Liver (tissue), 9 donors: ENCODE results near the gene ATXN1. TPM values are rescaled to one million over a fixed set of nuclear protein-coding genes. Genes with fewer than 3 reads are reported as not detected.
A peak's percentile ranks its signal among the peaks of the same experiment; 100 is the strongest.

Experiments
- DNase-seq: peaks from one replicate; pipeline ENCODE4 v3.0.0-alpha.2; 2017; ENCODE audit warnings: low spot score
- H3K27ac ChIP-seq, 2 donors: one replicate each; pipeline ENCODE4 v1.7.0; 2013; ENCODE audit warnings: inconsistent platforms in 2 of 2, low read length in 2 of 2, control low read depth in 1 of 2, low read depth in 1 of 2, mild to moderate bottlenecking in 1 of 2
- H3K27me3 ChIP-seq, 4 donors: one replicate each; pipeline versions ENCODE4 v1.6.1 to v1.7.0; 2013; ENCODE audit warnings: low read length in 3 of 4, inconsistent platforms in 1 of 4, mild to moderate bottlenecking in 1 of 4, moderate library complexity in 1 of 4; ENCODE audit not compliant: control insufficient read depth in 4 of 4, insufficient read depth in 4 of 4
- H3K36me3 ChIP-seq, 4 donors: one replicate each; pipeline versions ENCODE4 v1.6.1 to v1.7.0; 2013; ENCODE audit warnings: low read length in 3 of 4, mild to moderate bottlenecking in 3 of 4, low read depth in 1 of 4, moderate library complexity in 1 of 4; ENCODE audit not compliant: control insufficient read depth in 4 of 4, insufficient read depth in 3 of 4
- H3K4me1 ChIP-seq, 4 donors: one replicate each; pipeline versions ENCODE4 v1.6.1 to v1.7.0; 2013; ENCODE audit warnings: low read length in 3 of 4, mild to moderate bottlenecking in 3 of 4, moderate library complexity in 1 of 4; ENCODE audit not compliant: control insufficient read depth in 4 of 4, insufficient read depth in 4 of 4
- H3K4me3 ChIP-seq, 3 donors: one replicate each; pipeline versions ENCODE4 v1.6.1 to v1.7.0; 2013; ENCODE audit warnings: low read length in 3 of 3, control low read depth in 1 of 3, low read depth in 1 of 3, mild to moderate bottlenecking in 1 of 3
- H3K9ac ChIP-seq, 2 donors: one replicate each; pipeline ENCODE4 v1.7.0; 2013; ENCODE audit warnings: low read length in 2 of 2, mild to moderate bottlenecking in 2 of 2, moderate library complexity in 2 of 2, control low read depth in 1 of 2, low read depth in 1 of 2
- H3K9me3 ChIP-seq, 4 donors: one replicate each; pipeline versions ENCODE4 v1.6.1 to v1.7.0; 2013; ENCODE audit warnings: low read length in 3 of 4; ENCODE audit not compliant: control insufficient read depth in 4 of 4
- ATF3 ChIP-seq: IDR thresholded peaks from 2 replicates; pipeline ENCODE4 v1.6.1; 2016; ENCODE audit warnings: antibody characterized with exemption
- EGR1 ChIP-seq, 2 donors: IDR thresholded peaks; 2 replicates each; pipeline ENCODE4 v1.6.1; 2016 to 2018; ENCODE audit warnings: antibody characterized with exemption in 2 of 2, low read depth in 2 of 2
- FOXA1 ChIP-seq: IDR thresholded peaks from 2 replicates; pipeline ENCODE4 v1.6.1; 2016; ENCODE audit warnings: antibody characterized with exemption
- HNF4A ChIP-seq, 2 donors: conservative IDR thresholded peaks; 2 replicates each; pipeline ENCODE4 v1.6.1; 2016; ENCODE audit warnings: antibody characterized with exemption in 2 of 2, mild to moderate bottlenecking in 2 of 2
- JUND ChIP-seq, 2 donors: IDR thresholded peaks; 2 replicates each; pipeline ENCODE4 v1.6.1; 2016; ENCODE audit warnings: antibody characterized with exemption in 2 of 2
- MAX ChIP-seq: IDR thresholded peaks from 2 replicates; pipeline ENCODE4 v1.6.1; 2016; ENCODE audit warnings: antibody characterized with exemption
- NR2F2 ChIP-seq: IDR thresholded peaks from 2 replicates; pipeline ENCODE4 v1.6.1; 2016; ENCODE audit warnings: antibody characterized with exemption
- RAD21 ChIP-seq, 2 donors: IDR thresholded peaks; 2 replicates each; pipeline ENCODE4 v1.6.1; 2016; ENCODE audit warnings: antibody characterized with exemption in 2 of 2, mild to moderate bottlenecking in 2 of 2
- RXRA ChIP-seq, 2 donors: IDR thresholded peaks; 2 replicates each; pipeline ENCODE4 v1.6.1; 2017 to 2018; ENCODE audit warnings: antibody characterized with exemption in 2 of 2, mild to moderate bottlenecking in 1 of 2
- SP1 ChIP-seq: IDR thresholded peaks from 2 replicates; pipeline ENCODE4 v1.6.1; 2018; ENCODE audit warnings: antibody characterized with exemption, mild to moderate bottlenecking
- YY1 ChIP-seq: IDR thresholded peaks from 2 replicates; pipeline ENCODE4 v1.6.1; 2016; ENCODE audit warnings: antibody characterized with exemption, mild to moderate bottlenecking
- WGBS: extraction: QIAGEN DNeasy Blood & Tissue Kit; methylation state at CpG from one replicate; pipeline ENCODE4 v1.1.7; 2013; 5-methylcytosine and 5-hydroxymethylcytosine counted together
- polyA plus RNA-seq, 2 donors: library from polyadenylated mRNA; stranded (reverse) in 1 of 2; unstranded in 1 of 2; fragments of 200-250 nt in 1 of 2; fragments of >200 nt in 1 of 2; fragmentation: Nextera tagmentation in 1 of 2; extraction: Ambion mirVana in 1 of 2; gene quantifications; one replicate each; pipeline versions ENCODE4 v1.2.1 to v1.2.3, GENCODE V29; 2013 to 2015
- total RNA-seq, 2 donors: library from RNA; depleted of rRNA; stranded (reverse); fragments of >200 nt; gene quantifications; one replicate each; pipeline ENCODE4 v1.2.3, GENCODE V29; 2014
- donor health status: healthy.
- donor health status: healthy.
- donor health status: healthy.
- donor health status: healthy.
- donor health status: healthy.

Gene ATXN1
- total and polyA plus RNA-seq, 4 donors: 4.3 to 29.7 (median 8.2) TPM

GRCh38 chr6:16676376-16676775, 84.9 kb downstream of the ATXN1 start:
- H3K4me1 ChIP-seq: peaks cover 4 to 41% (median 27%) of the 10 kb centered on the region in 4 donors
- no peaks in the 10 kb centered on the region for H3K9me3 ChIP-seq
- no peak overlapping the region for H3K9ac ChIP-seq
- DNase-seq: no peak
- no peak overlapping the region for H3K4me3 ChIP-seq
- no peaks in the 10 kb centered on the region for H3K27me3 ChIP-seq
- no peak for TF ChIP-seq EGR1 (IDR thresholded peaks at IDR 0.05; ENCODE audit: low read depth in 2 of 2)
- TF ChIP-seq ATF3: no peak
- TF ChIP-seq RXRA (IDR thresholded peaks at IDR 0.05): peak in 1 of 2 donors; percentile 3
- TF ChIP-seq SP1: no peak
- peak; percentile 41 for TF ChIP-seq YY1
- H3K36me3 ChIP-seq: no peaks in the 10 kb centered on the region
- peak overlapping the region in 1 of 2 donors; percentile 65 for H3K27ac ChIP-seq
- 54% methylated on average over 2 of the region's 2 CpGs for WGBS

- 79% methylated on average over 4 of the region's 4 CpGs for WGBS
- Histone ChIP-seq H3K27me3 (no peaks in the 10 kb centered on the region), H3K4me3 (no peak overlapping the region), H3K9ac (no peak overlapping the region), H3K4me1 (peaks cover 4 to 50% (median 38%) of the 10 kb centered on the region in 4 donors), H3K36me3 (no peaks in the 10 kb centered on the region), H3K9me3 (no peaks in the 10 kb centered on the region), H3K27ac (peak overlapping the region; percentile 1 to 9)
- no peak for DNase-seq
- TF ChIP-seq MAX: no peak
- no peak for TF ChIP-seq ATF3
- no peak for TF ChIP-seq YY1
- TF ChIP-seq EGR1 (IDR thresholded peaks at IDR 0.05; ENCODE audit: low read depth in 2 of 2): no peak
- TF ChIP-seq JUND (IDR thresholded peaks at IDR 0.05): no peak
- no peak for TF ChIP-seq FOXA1
- TF ChIP-seq SP1: no peak
- TF ChIP-seq RAD21 (IDR thresholded peaks at IDR 0.05): no peak
Observed at GRCh38 chr6:16674801-16675392, 86.4 kb downstream of the ATXN1 start.

- no peak overlapping the region for H3K4me3 ChIP-seq
- H3K4me1 ChIP-seq: peaks cover 6 to 51% (median 39%) of the 10 kb centered on the region in 4 donors
- H3K9me3 ChIP-seq: no peaks in the 10 kb centered on the region
- TF ChIP-seq RXRA (IDR thresholded peaks at IDR 0.05): peak; percentile 25 to 58
- no peak for TF ChIP-seq NR2F2
- peak in 1 of 2 donors; percentile 51 for TF ChIP-seq HNF4A (conservative IDR thresholded peaks at IDR 0.05)
- peak overlapping the region in 1 of 2 donors; percentile 35 for H3K27ac ChIP-seq
- 78% methylated on average over 9 of the region's 9 CpGs for WGBS
- H3K36me3 ChIP-seq: no peaks in the 10 kb centered on the region
- H3K27me3 ChIP-seq: no peaks in the 10 kb centered on the region
- no peak overlapping the region for H3K9ac ChIP-seq
- no peak for DNase-seq
Observed at GRCh38 chr6:16673011-16673797, 88.1 kb downstream of the ATXN1 start.
